HCT116 (cell line): ENCODE results near the gene RGS7. TPM values are rescaled to one million over a fixed set of nuclear protein-coding genes. Genes with fewer than 3 reads are reported as not detected.

Experiments
- ATAC-seq: fragments of 200-7000 bp; cut with Tn5 transposase; 2 replicates; pipeline ENCODE4 v1.9.1; 2020; ENCODE audit warnings: mild to moderate bottlenecking, moderate library complexity
- BruUV-seq: library from RNA; stranded (reverse); fragments of 400-500 nt; replicated peaks from 2 replicates; lab custom pipeline; 2021; lab: Mats Ljungman, UMichigan
- CTCF ChIA-PET: fragments of 300-600 bp; sonication (Branson Sonifier 250); formaldehyde crosslinking; loops from one replicate; lab custom pipeline; 2021; ENCODE audit warnings: antibody characterized with exemption; lab: Charles Lee
- POLR2A ChIA-PET: fragments of 300-600, 350-600 bp; sonication (Branson Sonifier 250); formaldehyde crosslinking; loops from one replicate; lab custom pipeline; 2021; ENCODE audit warnings: antibody characterized with exemption; lab: Charles Lee
- RAD21 ChIA-PET, 2 experiments: fragments of 300-600 bp; sonication (Branson Sonifier 250); formaldehyde crosslinking; loops; one replicate each; lab custom pipeline; 2023; ENCODE audit warnings: low total read pairs in 2 of 2; ENCODE audit not compliant: uncharacterized antibody in 2 of 2, unreplicated experiment in 2 of 2, low non-redundant PET in 1 of 2; lab: Charles Lee
- DNase-seq: peaks from one replicate; pipeline ENCODE4 v3.0.0-alpha.2; 2010; ENCODE audit warnings: low read depth, low spot score
- H2AFZ ChIP-seq: fragments of 200-600 bp; shearing (Covaris generic), sonication (generic); 2 replicates; pipeline ENCODE4 v1.6.1; 2017; ENCODE audit warnings: low read depth, mixed run types, mixed read lengths, antibody characterized with exemption, low read length; ENCODE audit not compliant: poor library complexity, severe bottlenecking
- H3K27ac ChIP-seq: 2 replicates; pipeline ENCODE4 v1.5.1; 2012; ENCODE audit warnings: low read depth, low read length
- H3K27me3 ChIP-seq: fragments of 200-600 bp; sonication (generic); 2 replicates; pipeline ENCODE4 v1.6.1; 2016; ENCODE audit warnings: mixed run types, low read length, mixed read lengths; ENCODE audit not compliant: insufficient read depth
- H3K36me3 ChIP-seq, 2 experiments: fragments of 200-500 bp in 1 of 2; fragments of 200-600 bp in 1 of 2; sonication (Bioruptor generic) in 1 of 2; sonication (generic) in 1 of 2; 2 replicates each; pipeline versions ENCODE4 v1.5.1 to v1.6.1; 2014 to 2016; ENCODE audit warnings: low read length in 2 of 2, inconsistent platforms in 1 of 2, mixed read lengths in 1 of 2, mixed run types in 1 of 2; ENCODE audit not compliant: insufficient read depth in 2 of 2, control insufficient read depth in 1 of 2
- H3K4me1 ChIP-seq, 2 experiments: fragments of 200-600 bp in 1 of 2; sonication (generic) in 1 of 2; 2 replicates each; pipeline versions ENCODE4 v1.5.1 to v1.6.1; 2012 to 2017; ENCODE audit warnings: low read length in 2 of 2, inconsistent platforms in 1 of 2, mild to moderate bottlenecking in 1 of 2, mixed read lengths in 1 of 2, mixed run types in 1 of 2, moderate library complexity in 1 of 2; ENCODE audit not compliant: insufficient read depth in 2 of 2, control insufficient read depth in 1 of 2
- H3K4me2 ChIP-seq: fragments of 200-600 bp; sonication (generic); 2 replicates; pipeline ENCODE4 v1.6.1; 2017; ENCODE audit warnings: mixed run types, low read length, mixed read lengths
- H3K4me3 ChIP-seq, 2 experiments: fragments of 200-600 bp in 1 of 2; sonication (generic) in 1 of 2; replicated peaks in 1 of 2; 2 replicates each; pipeline ENCODE4 v1.5.1; 2011 to 2016; ENCODE audit warnings: low read length in 2 of 2, control low read depth in 1 of 2, low read depth in 1 of 2, mild to moderate bottlenecking in 1 of 2, mixed read lengths in 1 of 2, mixed run types in 1 of 2
- H3K79me2 ChIP-seq: fragments of 200-600 bp; sonication (generic); 2 replicates; pipeline ENCODE4 v1.6.1; 2017; ENCODE audit warnings: mild to moderate bottlenecking, mixed run types, low read length, moderate library complexity, mixed read lengths; ENCODE audit not compliant: insufficient read depth
- H3K9ac ChIP-seq: fragments of 200-600 bp; sonication (generic); 2 replicates; pipeline ENCODE4 v1.6.1; 2016; ENCODE audit warnings: low read length, mixed read lengths
- H3K9me2 ChIP-seq: fragments of 200-600 bp; sonication (generic), shearing (Covaris generic); 2 replicates; pipeline ENCODE4 v1.6.1; 2017; ENCODE audit warnings: mixed run types, mild to moderate bottlenecking, moderate library complexity; ENCODE audit not compliant: insufficient read depth
- H3K9me3 ChIP-seq, 2 experiments: fragments of 200-500 bp in 1 of 2; fragments of 200-600 bp in 1 of 2; sonication (Bioruptor generic) in 1 of 2; sonication (generic) in 1 of 2; 2 replicates each; pipeline ENCODE4 v1.6.1; 2014 to 2017; ENCODE audit warnings: low read length in 2 of 2, mixed read lengths in 2 of 2, inconsistent platforms in 1 of 2, low read depth in 1 of 2, mild to moderate bottlenecking in 1 of 2, mixed run types in 1 of 2, moderate library complexity in 1 of 2; ENCODE audit not compliant: control insufficient read depth in 1 of 2, insufficient read depth in 1 of 2
- H4K20me1 ChIP-seq: fragments of 200-600 bp; sonication (generic), shearing (Covaris generic); 2 replicates; pipeline ENCODE4 v1.6.1; 2017; ENCODE audit warnings: mixed run types, mild to moderate bottlenecking, moderate library complexity; ENCODE audit not compliant: insufficient read depth
- ELF1 ChIP-seq: IDR thresholded peaks from 2 replicates; pipeline ENCODE4 v1.6.1; 2012; ENCODE audit warnings: low read depth, borderline replicate concordance
- EZH2phosphoT487 ChIP-seq: fragments of 200-600 bp; IDR thresholded peaks from 2 replicates; pipeline ENCODE4 v1.6.1; 2018; ENCODE audit warnings: antibody characterized with exemption, borderline replicate concordance
- FOSL1 ChIP-seq: IDR thresholded peaks from 2 replicates; pipeline ENCODE4 v1.6.1; 2012; ENCODE audit warnings: low read depth
- ZFX ChIP-seq: fragments of 450-650 bp; IDR thresholded peaks from 2 replicates; pipeline ENCODE4 v1.6.1; 2017
- intact Hi-C: fragments of 100-400 bp; cut with micrococcal nuclease; formaldehyde crosslinking; loops from 2 replicates; pipeline ENCODE4 v1.10.0; 2022
- total RNA-seq: library from RNA; stranded (reverse); gene quantifications from one replicate; pipeline ENCODE4 v1.2.1, GENCODE V29; 2021; ENCODE audit not compliant: unreplicated experiment
- TF ChIP-seq, protein P1 (sequence below), 3 experiments: fragments of 200-600 bp in 1 of 3; sonication (generic) in 1 of 3; IDR thresholded peaks in 2 of 3; conservative IDR thresholded peaks in 1 of 3; 2 replicates each; pipeline ENCODE4 v1.5.1; 2012 to 2017; ENCODE audit warnings: low read depth in 2 of 3, low read length in 2 of 3, antibody characterized with exemption in 1 of 3, borderline replicate concordance in 1 of 3, control low read depth in 1 of 3, mild to moderate bottlenecking in 1 of 3, mixed read lengths in 1 of 3, mixed run types in 1 of 3, moderate library complexity in 1 of 3; ENCODE audit not compliant: insufficient read depth in 1 of 3
- TF ChIP-seq, protein P2 (sequence below): IDR thresholded peaks from 2 replicates; pipeline ENCODE4 v1.6.1; 2012; ENCODE audit warnings: low read depth

Gene RGS7
- total RNA-seq, 1 experiment from 2014 or later, result not detected

DNA sequence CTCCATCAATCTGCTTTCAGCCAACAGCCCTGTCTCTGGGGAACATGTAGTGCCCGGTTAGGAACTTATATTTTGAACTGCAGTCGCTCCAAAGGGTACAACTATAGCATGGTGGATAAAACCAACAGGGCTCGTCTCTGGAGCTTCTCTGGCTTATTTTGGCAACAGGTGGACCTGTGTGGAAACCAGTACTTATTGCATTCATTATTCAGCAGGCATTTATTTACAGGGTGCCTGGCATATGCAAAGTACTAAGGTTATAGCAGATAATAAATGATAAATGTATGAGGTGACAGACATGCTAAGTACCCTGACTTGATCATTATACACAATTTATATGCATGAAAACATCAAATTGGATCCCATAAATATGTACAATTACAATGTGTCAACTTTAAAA, 93.7 kb downstream of the RGS7 start:
- no peak overlapping the region for H2AFZ ChIP-seq
- ChIA-PET RAD21 (no interaction called here), CTCF (no interaction called here), POLR2A (no interaction called here)
- ATAC-seq, result no peak
- no peak overlapping the region for H3K9ac ChIP-seq
- H3K4me3 ChIP-seq, result no peak overlapping the region
- no peak for DNase-seq
- H3K27me3 ChIP-seq, result no peaks in the 10 kb centered on the region
- H3K4me2 ChIP-seq, result no peak overlapping the region
- intact Hi-C loops, result no loop called here
- no peak overlapping the region for H3K27ac ChIP-seq
- H3K4me1 ChIP-seq, result no peaks in the 10 kb centered on the region
- no peaks in the 10 kb centered on the region for H3K79me2 ChIP-seq
- H3K9me2 ChIP-seq, result no peaks in the 10 kb centered on the region
- peaks cover 0 to 4% of the 10 kb centered on the region in 2 experiments; a peak in 1 of 4 replicates for H3K9me3 ChIP-seq
- H3K36me3 ChIP-seq, result no peaks in the 10 kb centered on the region
- no peaks in the 10 kb centered on the region for H4K20me1 ChIP-seq
- no TSS peak for BruUV-seq
- no peak for TF ChIP-seq FOSL1
- no peak for TF ChIP-seq ELF1
- TF ChIP-seq ZFX, result no peak
- TF ChIP-seq, protein P1, sequence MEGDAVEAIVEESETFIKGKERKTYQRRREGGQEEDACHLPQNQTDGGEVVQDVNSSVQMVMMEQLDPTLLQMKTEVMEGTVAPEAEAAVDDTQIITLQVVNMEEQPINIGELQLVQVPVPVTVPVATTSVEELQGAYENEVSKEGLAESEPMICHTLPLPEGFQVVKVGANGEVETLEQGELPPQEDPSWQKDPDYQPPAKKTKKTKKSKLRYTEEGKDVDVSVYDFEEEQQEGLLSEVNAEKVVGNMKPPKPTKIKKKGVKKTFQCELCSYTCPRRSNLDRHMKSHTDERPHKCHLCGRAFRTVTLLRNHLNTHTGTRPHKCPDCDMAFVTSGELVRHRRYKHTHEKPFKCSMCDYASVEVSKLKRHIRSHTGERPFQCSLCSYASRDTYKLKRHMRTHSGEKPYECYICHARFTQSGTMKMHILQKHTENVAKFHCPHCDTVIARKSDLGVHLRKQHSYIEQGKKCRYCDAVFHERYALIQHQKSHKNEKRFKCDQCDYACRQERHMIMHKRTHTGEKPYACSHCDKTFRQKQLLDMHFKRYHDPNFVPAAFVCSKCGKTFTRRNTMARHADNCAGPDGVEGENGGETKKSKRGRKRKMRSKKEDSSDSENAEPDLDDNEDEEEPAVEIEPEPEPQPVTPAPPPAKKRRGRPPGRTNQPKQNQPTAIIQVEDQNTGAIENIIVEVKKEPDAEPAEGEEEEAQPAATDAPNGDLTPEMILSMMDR (IDR thresholded peaks at IDR 0.05 in 2 of 3, conservative IDR thresholded peaks at IDR 0.05 in 1 of 3; ENCODE audit: borderline replicate concordance in 1 of 3, insufficient read depth in 1 of 3, low read depth in 2 of 3, low read length in 2 of 3), result no peak
- TF ChIP-seq, protein P2, sequence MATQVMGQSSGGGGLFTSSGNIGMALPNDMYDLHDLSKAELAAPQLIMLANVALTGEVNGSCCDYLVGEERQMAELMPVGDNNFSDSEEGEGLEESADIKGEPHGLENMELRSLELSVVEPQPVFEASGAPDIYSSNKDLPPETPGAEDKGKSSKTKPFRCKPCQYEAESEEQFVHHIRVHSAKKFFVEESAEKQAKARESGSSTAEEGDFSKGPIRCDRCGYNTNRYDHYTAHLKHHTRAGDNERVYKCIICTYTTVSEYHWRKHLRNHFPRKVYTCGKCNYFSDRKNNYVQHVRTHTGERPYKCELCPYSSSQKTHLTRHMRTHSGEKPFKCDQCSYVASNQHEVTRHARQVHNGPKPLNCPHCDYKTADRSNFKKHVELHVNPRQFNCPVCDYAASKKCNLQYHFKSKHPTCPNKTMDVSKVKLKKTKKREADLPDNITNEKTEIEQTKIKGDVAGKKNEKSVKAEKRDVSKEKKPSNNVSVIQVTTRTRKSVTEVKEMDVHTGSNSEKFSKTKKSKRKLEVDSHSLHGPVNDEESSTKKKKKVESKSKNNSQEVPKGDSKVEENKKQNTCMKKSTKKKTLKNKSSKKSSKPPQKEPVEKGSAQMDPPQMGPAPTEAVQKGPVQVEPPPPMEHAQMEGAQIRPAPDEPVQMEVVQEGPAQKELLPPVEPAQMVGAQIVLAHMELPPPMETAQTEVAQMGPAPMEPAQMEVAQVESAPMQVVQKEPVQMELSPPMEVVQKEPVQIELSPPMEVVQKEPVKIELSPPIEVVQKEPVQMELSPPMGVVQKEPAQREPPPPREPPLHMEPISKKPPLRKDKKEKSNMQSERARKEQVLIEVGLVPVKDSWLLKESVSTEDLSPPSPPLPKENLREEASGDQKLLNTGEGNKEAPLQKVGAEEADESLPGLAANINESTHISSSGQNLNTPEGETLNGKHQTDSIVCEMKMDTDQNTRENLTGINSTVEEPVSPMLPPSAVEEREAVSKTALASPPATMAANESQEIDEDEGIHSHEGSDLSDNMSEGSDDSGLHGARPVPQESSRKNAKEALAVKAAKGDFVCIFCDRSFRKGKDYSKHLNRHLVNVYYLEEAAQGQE, result no peak
- no peak for TF ChIP-seq EZH2phosphoT487
